GM18498 (cell line): ENCODE results near the gene HIPK4.
"Not testable (repeated sequence)": the region's sequence is repeated elsewhere in the genome, so short reads cannot be mapped to it uniquely, and the experiment has no call there.

Experiments
- ATAC-seq: cut with Tn5 transposase; IDR thresholded peaks from one replicate; pipeline ENCODE4 v1.9.1; 2021; ENCODE audit warnings: mild to moderate bottlenecking, moderate library complexity; ENCODE audit not compliant: unreplicated experiment

Gene HIPK4

GRCh38 chr19:40394816-40395210 is 4.8 kb upstream of the HIPK4 start:
- no peak for ATAC-seq

- no peak for ATAC-seq
Observed at GRCh38 chr19:40393894-40394815, 4.2 kb upstream of the HIPK4 start.

GRCh38 chr19:40392894-40393517 is 3.0 kb upstream of the HIPK4 start:
- no peak for ATAC-seq

- ATAC-seq: no peak
Observed at GRCh38 chr19:40392123-40392522, 2.1 kb upstream of the HIPK4 start.

- no peak for ATAC-seq
Observed at GRCh38 chr19:40389404-40390083, 437 bp downstream of the HIPK4 start.

GRCh38 chr19:40388481-40388880 is 1.5 kb downstream of the HIPK4 start:
- no peak for ATAC-seq

- no peak for ATAC-seq
Observed at GRCh38 chr19:40387155-40387554, 2.8 kb downstream of the HIPK4 start.

GRCh38 chr19:40383668-40384248 is 6.2 kb downstream of the HIPK4 start:
- no peak for ATAC-seq

- no peak for ATAC-seq
Observed at GRCh38 chr19:40381321-40381720, 8.7 kb downstream of the HIPK4 start.

- no peak for ATAC-seq
Observed at GRCh38 chr19:40380199-40381037, 9.6 kb downstream of the HIPK4 start.

- no peak for ATAC-seq
Observed at GRCh38 chr19:40379446-40380198, 10.4 kb downstream of the HIPK4 start.

- no peak for ATAC-seq
Observed at GRCh38 chr19:40378509-40378908, 11.5 kb downstream of the HIPK4 start.

- ATAC-seq: no peak
Observed at GRCh38 chr19:40377876-40378385, 12.1 kb downstream of the HIPK4 start.

GRCh38 chr19:40376286-40376862 is 13.6 kb downstream of the HIPK4 start:
- no peak for ATAC-seq

GRCh38 chr19:40374084-40374483 is 15.9 kb downstream of the HIPK4 start:
- ATAC-seq: no peak

GRCh38 chr19:40371802-40372122 is 18.2 kb downstream of the HIPK4 start:
- ATAC-seq: no peak

GRCh38 chr19:40370997-40371801 is 18.8 kb downstream of the HIPK4 start:
- no peak for ATAC-seq

GRCh38 chr19:40370253-40370652 is 19.7 kb downstream of the HIPK4 start:
- ATAC-seq: not testable (repeated sequence)
